Adipose tissue (tissue), 3 donors: ENCODE measurements around the gene KCNMB2. TPM values are rescaled to one million over a fixed set of nuclear protein-coding genes. Genes with fewer than 3 reads are reported as not detected.
"Not testable (repeated sequence)": the region's sequence is repeated elsewhere in the genome, so short reads cannot be mapped to it uniquely, and the experiment has no call there.

Experiments
- H3K27ac ChIP-seq: one replicate; pipeline ENCODE4 v1.5.1; 2013; ENCODE audit warnings: low read depth, low read length
- WGBS, 3 donors: extraction: QIAGEN DNeasy Blood & Tissue Kit; methylation state at CpG; one replicate each; pipeline ENCODE4 v1.1.7; 2013; 5-methylcytosine and 5-hydroxymethylcytosine counted together
- polyA plus RNA-seq, 3 donors: library from polyadenylated mRNA; stranded (reverse); fragments of 200-250 nt; gene quantifications; one replicate each; pipeline ENCODE4 v1.2.3, GENCODE V29; 2013
- donor health status: healthy with polysubstance abuse.
- donor health status: Bipolar disorder and iron deficiency.
- donor health status: healthy.

Gene KCNMB2
- polyA plus RNA-seq, 3 donors = 0.13 to 1.8 (median 1.0) TPM

- H3K27ac ChIP-seq = not testable (repeated sequence)
- 87 to 91% (median 89%) methylated on average over 24 to 27 of the region's 29 CpGs for WGBS, 3 donors
These were observed 323.7 kb downstream of the KCNMB2 start for GRCh38 chr3:178859900-178860436.

GRCh38 chr3:178868681-178869080 is 332.4 kb downstream of the KCNMB2 start:
- no peak overlapping the region for H3K27ac ChIP-seq
- 9 to 13% (median 10%) methylated on average over 2 of the region's 2 CpGs for WGBS, 3 donors

GRCh38 chr3:178870085-178870484 is 333.8 kb downstream of the KCNMB2 start:
- H3K27ac ChIP-seq = no peak overlapping the region

- no peak overlapping the region for H3K27ac ChIP-seq
- WGBS, 3 donors = 74 to 93% (median 86%) methylated on average over 1 of the region's 1 CpG
These were observed 338.9 kb downstream of the KCNMB2 start for GRCh38 chr3:178875157-178875556.

GRCh38 chr3:178875836-178876235 is 339.6 kb downstream of the KCNMB2 start:
- WGBS, 3 donors = 64 to 65% (median 64%) methylated on average over 5 of the region's 5 CpGs
- no peak overlapping the region for H3K27ac ChIP-seq

GRCh38 chr3:178880274-178880673 is 344.0 kb downstream of the KCNMB2 start:
- WGBS, 3 donors = 48 to 67% (median 65%) methylated on average over 1 of the region's 1 CpG
- H3K27ac ChIP-seq = no peak overlapping the region
